ENCODE data around the gene SLC8A3. TPM values are rescaled to one million over a fixed set of nuclear protein-coding genes. Genes with fewer than 3 reads are reported as not detected.

The SLC8A3 gene
- total and polyA plus RNA-seq, 9 of the 15 experiments (the other 6 are each of a cell fraction or from before 2014, with no cell fraction given), result not detected

DNA sequence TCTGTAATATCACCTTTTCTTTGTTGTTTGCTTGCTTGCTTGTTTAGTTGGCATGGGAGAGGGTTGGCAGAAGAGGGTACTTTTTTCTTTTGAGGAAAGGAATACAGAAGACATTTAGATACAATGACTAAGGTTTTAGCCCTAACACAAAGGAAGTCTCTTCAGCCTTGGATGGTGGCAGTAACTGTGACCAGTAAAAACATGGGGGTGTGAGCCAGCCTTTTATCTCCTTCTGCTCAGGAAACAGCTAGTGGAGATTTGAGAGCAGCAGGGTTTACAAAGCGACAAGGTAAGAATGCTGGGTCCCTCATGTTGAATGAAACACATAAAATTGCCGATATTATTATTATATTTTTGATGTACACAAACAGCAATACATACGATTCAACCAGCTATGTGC is 40.4 kb downstream of the SLC8A3 start:
- Histone ChIP-seq H3K79me2 (ENCODE audit: control insufficient read depth, insufficient read depth, low read length) (no peaks in the 10 kb centered on the region), H3K4me1 (replicated peaks in 1 of 2; ENCODE audit: control insufficient read depth in 2 of 2, insufficient read depth in 2 of 2, low read length in 2 of 2) (no peaks in the 10 kb centered on the region), H3K4me2 (ENCODE audit: insufficient read depth, low read length) (no peak overlapping the region), H3K4me3 (no peak overlapping the region), H2AFZ (ENCODE audit: low read depth, low read length) (no peak overlapping the region), H3K9ac (ENCODE audit: insufficient read depth in 1 of 2, low read depth in 2 of 2, low read length in 2 of 2) (no peak overlapping the region), H3K9me3 (replicated peaks; ENCODE audit: control insufficient read depth, insufficient read depth, low read depth, low read length) (no peaks in the 10 kb centered on the region), H3K27me3 (ENCODE audit: control insufficient read depth in 2 of 2, insufficient read depth in 2 of 2, low read length in 2 of 2) (peaks cover 0 to 2% of the 10 kb centered on the region in 2 experiments; a peak in 1 of 5 replicates), H3K9me1 (ENCODE audit: control insufficient read depth, insufficient read depth, low read length) (no peaks in the 10 kb centered on the region), H3K36me3 (ENCODE audit: control insufficient read depth, insufficient read depth, low read length) (no peaks in the 10 kb centered on the region), H3K27ac (ENCODE audit: extremely low read depth, low read depth, low read length) (no peak overlapping the region), H4K20me1 (replicated peaks; ENCODE audit: control insufficient read depth, insufficient read depth, low read length) (no peaks in the 10 kb centered on the region)
- BruUV-seq (replicated peaks), result no TSS peak
- CTCF ChIA-PET (ENCODE audit: low intra/inter-chr PET ratio), result no interaction called here
- in situ Hi-C loops (cut with MboI) (no loop called here), intact Hi-C loops (cut with micrococcal nuclease) (no loop called here)
- POLR2A ChIA-PET, result no interaction called here
- DNase-seq (ENCODE audit: extremely low read depth in 1 of 4, low spot score in 3 of 4) (no peak), ATAC-seq (no peak), FAIRE-seq (no peak)
- no peak for TF ChIP-seq ZNF586 (CRISPR knock-in tag; conservative IDR thresholded peaks at IDR 0.05)
- TF ChIP-seq, protein P1, sequence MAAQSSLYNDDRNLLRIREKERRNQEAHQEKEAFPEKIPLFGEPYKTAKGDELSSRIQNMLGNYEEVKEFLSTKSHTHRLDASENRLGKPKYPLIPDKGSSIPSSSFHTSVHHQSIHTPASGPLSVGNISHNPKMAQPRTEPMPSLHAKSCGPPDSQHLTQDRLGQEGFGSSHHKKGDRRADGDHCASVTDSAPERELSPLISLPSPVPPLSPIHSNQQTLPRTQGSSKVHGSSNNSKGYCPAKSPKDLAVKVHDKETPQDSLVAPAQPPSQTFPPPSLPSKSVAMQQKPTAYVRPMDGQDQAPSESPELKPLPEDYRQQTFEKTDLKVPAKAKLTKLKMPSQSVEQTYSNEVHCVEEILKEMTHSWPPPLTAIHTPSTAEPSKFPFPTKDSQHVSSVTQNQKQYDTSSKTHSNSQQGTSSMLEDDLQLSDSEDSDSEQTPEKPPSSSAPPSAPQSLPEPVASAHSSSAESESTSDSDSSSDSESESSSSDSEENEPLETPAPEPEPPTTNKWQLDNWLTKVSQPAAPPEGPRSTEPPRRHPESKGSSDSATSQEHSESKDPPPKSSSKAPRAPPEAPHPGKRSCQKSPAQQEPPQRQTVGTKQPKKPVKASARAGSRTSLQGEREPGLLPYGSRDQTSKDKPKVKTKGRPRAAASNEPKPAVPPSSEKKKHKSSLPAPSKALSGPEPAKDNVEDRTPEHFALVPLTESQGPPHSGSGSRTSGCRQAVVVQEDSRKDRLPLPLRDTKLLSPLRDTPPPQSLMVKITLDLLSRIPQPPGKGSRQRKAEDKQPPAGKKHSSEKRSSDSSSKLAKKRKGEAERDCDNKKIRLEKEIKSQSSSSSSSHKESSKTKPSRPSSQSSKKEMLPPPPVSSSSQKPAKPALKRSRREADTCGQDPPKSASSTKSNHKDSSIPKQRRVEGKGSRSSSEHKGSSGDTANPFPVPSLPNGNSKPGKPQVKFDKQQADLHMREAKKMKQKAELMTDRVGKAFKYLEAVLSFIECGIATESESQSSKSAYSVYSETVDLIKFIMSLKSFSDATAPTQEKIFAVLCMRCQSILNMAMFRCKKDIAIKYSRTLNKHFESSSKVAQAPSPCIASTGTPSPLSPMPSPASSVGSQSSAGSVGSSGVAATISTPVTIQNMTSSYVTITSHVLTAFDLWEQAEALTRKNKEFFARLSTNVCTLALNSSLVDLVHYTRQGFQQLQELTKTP (IDR thresholded peaks at IDR 0.05; ENCODE audit: low read depth in 1 of 2, partially characterized antibody in 2 of 2), result no peak
- no peak for TF ChIP-seq FOXM1 (IDR thresholded peaks at IDR 0.05; ENCODE audit: low read depth)
- no peak for TF ChIP-seq FOXM1 (CRISPR knock-in tag; IDR thresholded peaks at IDR 0.05; ENCODE audit: low read depth)
- TF ChIP-seq, protein P2, sequence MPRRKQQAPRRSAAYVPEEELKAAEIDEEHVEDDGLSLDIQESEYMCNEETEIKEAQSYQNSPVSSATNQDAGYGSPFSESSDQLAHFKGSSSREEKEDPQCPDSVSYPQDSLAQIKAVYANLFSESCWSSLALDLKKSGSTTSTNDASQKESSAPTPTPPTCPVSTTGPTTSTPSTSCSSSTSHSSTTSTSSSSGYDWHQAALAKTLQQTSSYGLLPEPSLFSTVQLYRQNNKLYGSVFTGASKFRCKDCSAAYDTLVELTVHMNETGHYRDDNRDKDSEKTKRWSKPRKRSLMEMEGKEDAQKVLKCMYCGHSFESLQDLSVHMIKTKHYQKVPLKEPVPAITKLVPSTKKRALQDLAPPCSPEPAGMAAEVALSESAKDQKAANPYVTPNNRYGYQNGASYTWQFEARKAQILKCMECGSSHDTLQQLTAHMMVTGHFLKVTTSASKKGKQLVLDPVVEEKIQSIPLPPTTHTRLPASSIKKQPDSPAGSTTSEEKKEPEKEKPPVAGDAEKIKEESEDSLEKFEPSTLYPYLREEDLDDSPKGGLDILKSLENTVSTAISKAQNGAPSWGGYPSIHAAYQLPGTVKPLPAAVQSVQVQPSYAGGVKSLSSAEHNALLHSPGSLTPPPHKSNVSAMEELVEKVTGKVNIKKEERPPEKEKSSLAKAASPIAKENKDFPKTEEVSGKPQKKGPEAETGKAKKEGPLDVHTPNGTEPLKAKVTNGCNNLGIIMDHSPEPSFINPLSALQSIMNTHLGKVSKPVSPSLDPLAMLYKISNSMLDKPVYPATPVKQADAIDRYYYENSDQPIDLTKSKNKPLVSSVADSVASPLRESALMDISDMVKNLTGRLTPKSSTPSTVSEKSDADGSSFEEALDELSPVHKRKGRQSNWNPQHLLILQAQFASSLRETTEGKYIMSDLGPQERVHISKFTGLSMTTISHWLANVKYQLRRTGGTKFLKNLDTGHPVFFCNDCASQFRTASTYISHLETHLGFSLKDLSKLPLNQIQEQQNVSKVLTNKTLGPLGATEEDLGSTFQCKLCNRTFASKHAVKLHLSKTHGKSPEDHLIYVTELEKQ (CRISPR knock-in tag; IDR thresholded peaks at IDR 0.05), result no peak
- TF ChIP-seq SREBF2 (CRISPR knock-in tag; IDR thresholded peaks at IDR 0.05), result no peak
- no peak for TF ChIP-seq PHF8 (IDR thresholded peaks at IDR 0.05; ENCODE audit: borderline replicate concordance, low read length)
- TF ChIP-seq ZNF263 (CRISPR knock-in tag; IDR thresholded peaks at IDR 0.05; ENCODE audit: borderline replicate concordance), result no peak
- TF ChIP-seq, protein P3, sequence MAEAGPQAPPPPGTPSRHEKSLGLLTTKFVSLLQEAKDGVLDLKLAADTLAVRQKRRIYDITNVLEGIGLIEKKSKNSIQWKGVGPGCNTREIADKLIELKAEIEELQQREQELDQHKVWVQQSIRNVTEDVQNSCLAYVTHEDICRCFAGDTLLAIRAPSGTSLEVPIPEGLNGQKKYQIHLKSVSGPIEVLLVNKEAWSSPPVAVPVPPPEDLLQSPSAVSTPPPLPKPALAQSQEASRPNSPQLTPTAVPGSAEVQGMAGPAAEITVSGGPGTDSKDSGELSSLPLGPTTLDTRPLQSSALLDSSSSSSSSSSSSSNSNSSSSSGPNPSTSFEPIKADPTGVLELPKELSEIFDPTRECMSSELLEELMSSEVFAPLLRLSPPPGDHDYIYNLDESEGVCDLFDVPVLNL (CRISPR knock-in tag; IDR thresholded peaks at IDR 0.05; ENCODE audit: low read depth), result no peak
- no peak for TF ChIP-seq RBFOX2 (IDR thresholded peaks at IDR 0.05; ENCODE audit: low read depth, low read length)
- TF ChIP-seq SREBF1 (IDR thresholded peaks at IDR 0.05; ENCODE audit: borderline replicate concordance, low read depth, low read length), result no peak
- no peak for TF ChIP-seq KDM1A (IDR thresholded peaks at IDR 0.05)
- 3% methylated on average over 3 of the region's 3 CpGs for WGBS (ENCODE audit: insufficient coverage, low coverage, missing lambda C conversion rate)
